ENCODE data around the gene CCDC183.
"Not testable (repeated sequence)": the region's sequence is repeated elsewhere in the genome, so short reads cannot be mapped to it uniquely, and the experiment has no call there.

Gene CCDC183

GRCh38 chr9:136829412-136829811 is 33.3 kb downstream of the CCDC183 start:
- Mint-ChIP-seq H3K27me3 (no peaks in the 10 kb centered on the region), H3K9me3 (no peaks in the 10 kb centered on the region), H3K4me3 (no peak overlapping the region), H3K4me1 (ENCODE audit: low read depth) (no peaks in the 10 kb centered on the region), H3K36me3 (ENCODE audit: low read depth) (peaks cover 16% of the 10 kb centered on the region), H3K27ac (no peak overlapping the region)

DNA sequence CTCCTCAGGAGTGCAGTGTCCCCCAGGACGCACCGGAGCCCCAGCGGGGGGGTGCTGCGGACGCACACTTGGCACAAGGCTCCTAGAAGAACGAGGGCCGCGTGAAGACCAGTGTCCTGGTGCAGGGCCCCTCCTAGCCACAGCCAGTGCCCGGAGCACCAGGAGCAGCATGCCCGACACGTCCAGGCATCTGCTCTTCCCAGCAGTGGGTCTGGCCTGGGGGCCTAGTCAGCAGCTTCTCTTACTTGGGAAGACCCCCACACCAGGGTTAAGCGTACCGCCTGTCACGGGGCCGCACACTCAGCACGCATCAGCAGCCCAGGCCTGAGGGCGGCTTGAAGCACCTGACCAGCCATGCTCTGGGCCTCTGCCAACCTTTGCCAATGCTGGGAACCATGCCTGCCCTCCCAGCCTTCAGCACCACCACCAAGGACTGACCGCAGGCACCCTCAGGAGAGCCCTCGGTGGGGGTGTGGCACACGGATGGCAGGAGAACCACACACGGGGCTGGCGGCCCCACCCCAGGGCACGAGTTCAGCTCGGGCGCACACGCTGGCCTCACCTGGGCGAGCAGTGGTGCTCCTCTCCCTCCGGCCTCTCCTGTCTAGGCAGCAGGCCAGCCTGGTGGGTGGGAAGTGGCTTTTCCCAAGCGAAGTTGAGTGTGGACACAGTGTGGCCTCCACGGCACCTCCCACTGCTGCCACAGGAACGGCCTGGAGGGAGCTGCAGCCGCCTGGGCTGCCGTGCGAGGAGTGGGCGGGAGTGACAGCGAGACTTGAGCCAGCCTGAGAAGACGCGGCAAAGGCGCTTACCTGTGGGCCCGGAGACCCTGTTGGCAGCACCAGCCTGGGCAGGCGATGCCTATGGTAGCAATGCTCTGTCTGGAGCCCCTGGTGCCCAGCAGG is 34.1 kb downstream of the CCDC183 start:
- no peak overlapping the region for H3K27ac Mint-ChIP-seq
- no peak overlapping the region for H3K4me3 Mint-ChIP-seq
- H3K4me1 Mint-ChIP-seq (ENCODE audit: low read depth), result no peaks in the 10 kb centered on the region
- no peaks in the 10 kb centered on the region for H3K27me3 Mint-ChIP-seq
- no peaks in the 10 kb centered on the region for H3K9me3 Mint-ChIP-seq
- H3K36me3 Mint-ChIP-seq (ENCODE audit: low read depth), result peaks cover 16% of the 10 kb centered on the region

- no peak overlapping the region for H3K4me3 Mint-ChIP-seq
- no peaks in the 10 kb centered on the region for H3K9me3 Mint-ChIP-seq
- H3K27ac Mint-ChIP-seq, result no peak overlapping the region
- peaks cover 16% of the 10 kb centered on the region for H3K36me3 Mint-ChIP-seq (ENCODE audit: low read depth)
- H3K27me3 Mint-ChIP-seq, result no peaks in the 10 kb centered on the region
- no peaks in the 10 kb centered on the region for H3K4me1 Mint-ChIP-seq (ENCODE audit: low read depth)
These were observed 35.0 kb downstream of the CCDC183 start for GRCh38 chr9:136831002-136831719.

GRCh38 chr9:136831720-136832104 is 35.6 kb downstream of the CCDC183 start:
- peaks cover 16% of the 10 kb centered on the region for H3K36me3 Mint-ChIP-seq (ENCODE audit: low read depth)
- H3K4me1 Mint-ChIP-seq (ENCODE audit: low read depth), result no peaks in the 10 kb centered on the region
- no peaks in the 10 kb centered on the region for H3K9me3 Mint-ChIP-seq
- no peaks in the 10 kb centered on the region for H3K27me3 Mint-ChIP-seq
- H3K27ac Mint-ChIP-seq, result no peak overlapping the region
- no peak overlapping the region for H3K4me3 Mint-ChIP-seq

- no peak overlapping the region for H3K4me3 Mint-ChIP-seq
- H3K9me3 Mint-ChIP-seq, result no peaks in the 10 kb centered on the region
- H3K36me3 Mint-ChIP-seq (ENCODE audit: low read depth), result peaks cover 16% of the 10 kb centered on the region
- H3K27ac Mint-ChIP-seq, result no peak overlapping the region
- no peaks in the 10 kb centered on the region for H3K4me1 Mint-ChIP-seq (ENCODE audit: low read depth)
- H3K27me3 Mint-ChIP-seq, result no peaks in the 10 kb centered on the region
These were observed 36.4 kb downstream of the CCDC183 start for GRCh38 chr9:136832581-136832980.

GRCh38 chr9:136833381-136834048 is 37.4 kb downstream of the CCDC183 start:
- H3K36me3 Mint-ChIP-seq (ENCODE audit: low read depth), result peaks cover 16% of the 10 kb centered on the region
- not testable (repeated sequence) for H3K27ac Mint-ChIP-seq

GRCh38 chr9:136835162-136835931 is 39.2 kb downstream of the CCDC183 start:
- Mint-ChIP-seq H3K27me3 (no peaks in the 10 kb centered on the region), H3K4me3 (no peak overlapping the region), H3K36me3 (ENCODE audit: low read depth) (peaks cover 14% of the 10 kb centered on the region), H3K27ac (no peak overlapping the region), H3K4me1 (ENCODE audit: low read depth) (no peaks in the 10 kb centered on the region), H3K9me3 (no peaks in the 10 kb centered on the region)

More at GRCh38 chr9:136833381-136834048, 37.4 kb downstream of the CCDC183 start:
- not testable (repeated sequence) for H3K9me3 Mint-ChIP-seq; H3K4me3 Mint-ChIP-seq; H3K27me3 Mint-ChIP-seq; H3K4me1 Mint-ChIP-seq (ENCODE audit: low read depth)

GRCh38 chr9:136835932-136836904 is 40.1 kb downstream of the CCDC183 start:
- H3K4me3 Mint-ChIP-seq, result no peak overlapping the region
- H3K27ac Mint-ChIP-seq, result no peak overlapping the region
- H3K4me1 Mint-ChIP-seq (ENCODE audit: low read depth), result no peaks in the 10 kb centered on the region
- H3K36me3 Mint-ChIP-seq (ENCODE audit: low read depth), result peaks cover 14% of the 10 kb centered on the region
- no peaks in the 10 kb centered on the region for H3K9me3 Mint-ChIP-seq
- H3K27me3 Mint-ChIP-seq, result no peaks in the 10 kb centered on the region

DNA sequence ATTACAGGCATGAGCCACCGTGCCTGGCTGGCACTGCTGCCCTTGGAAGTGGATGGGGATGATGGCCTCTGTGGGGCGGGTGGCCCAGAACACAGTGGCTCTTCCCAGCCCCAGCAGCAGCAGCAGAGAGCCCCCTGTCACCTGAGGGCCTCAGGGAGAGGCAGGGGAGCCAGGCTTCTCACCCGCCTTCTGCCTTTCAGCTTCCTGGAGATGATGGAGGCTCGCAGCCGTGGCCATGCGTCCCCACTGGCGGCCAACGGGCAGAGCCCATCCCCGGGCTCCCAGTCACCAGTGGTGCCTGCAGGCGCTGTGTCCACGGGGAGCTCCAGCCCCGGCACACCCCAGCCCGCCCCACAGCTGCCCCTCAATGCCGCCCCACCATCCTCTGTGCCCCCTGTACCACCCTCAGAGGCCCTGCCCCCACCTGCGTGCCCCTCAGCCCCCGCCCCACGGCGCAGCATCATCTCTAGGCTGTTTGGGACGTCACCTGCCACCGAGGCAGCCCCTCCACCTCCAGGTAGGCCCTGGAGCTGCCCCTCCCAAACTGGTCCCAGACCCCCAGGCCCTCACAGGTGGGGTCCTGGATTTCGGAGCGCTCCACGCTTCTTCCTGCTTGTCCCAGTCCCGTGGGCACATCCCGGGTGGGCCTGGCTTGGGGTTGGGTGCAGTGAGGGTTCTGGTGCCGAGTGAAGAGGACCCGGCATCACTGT is 41.2 kb downstream of the CCDC183 start:
- no peaks in the 10 kb centered on the region for H3K27me3 Mint-ChIP-seq
- no peak overlapping the region for H3K27ac Mint-ChIP-seq
- H3K36me3 Mint-ChIP-seq (ENCODE audit: low read depth), result peaks cover 11% of the 10 kb centered on the region
- H3K9me3 Mint-ChIP-seq, result no peaks in the 10 kb centered on the region
- H3K4me3 Mint-ChIP-seq, result no peak overlapping the region
- no peaks in the 10 kb centered on the region for H3K4me1 Mint-ChIP-seq (ENCODE audit: low read depth)

DNA sequence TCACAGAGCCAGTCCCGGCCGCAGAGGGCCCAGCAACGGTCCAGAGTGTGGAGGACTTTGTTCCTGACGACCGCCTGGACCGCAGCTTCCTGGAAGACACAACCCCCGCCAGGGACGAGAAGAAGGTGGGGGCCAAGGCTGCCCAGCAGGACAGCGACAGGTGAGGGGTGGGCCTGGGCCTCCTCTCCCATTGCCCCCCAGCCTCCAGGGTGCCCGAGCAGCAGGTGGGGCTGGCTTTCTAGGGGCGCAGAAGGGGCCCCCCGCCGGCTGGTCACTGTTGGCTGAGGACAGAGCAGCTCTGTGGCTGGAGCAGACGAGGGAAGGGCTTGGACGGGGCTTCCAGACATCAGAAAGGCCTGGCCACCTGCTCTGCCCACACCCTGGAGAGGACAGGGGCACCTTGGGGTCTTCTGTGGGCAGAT is 41.7 kb downstream of the CCDC183 start:
- not testable (repeated sequence) for H3K27me3 Mint-ChIP-seq; H3K9me3 Mint-ChIP-seq; H3K27ac Mint-ChIP-seq; H3K36me3 Mint-ChIP-seq (ENCODE audit: low read depth); H3K4me1 Mint-ChIP-seq (ENCODE audit: low read depth); H3K4me3 Mint-ChIP-seq

- Mint-ChIP-seq H3K36me3 (ENCODE audit: low read depth) (peaks cover 9% of the 10 kb centered on the region), H3K4me1 (ENCODE audit: low read depth) (peaks cover 4% of the 10 kb centered on the region), H3K27ac (no peak overlapping the region), H3K4me3 (no peak overlapping the region), H3K9me3 (no peaks in the 10 kb centered on the region), H3K27me3 (no peaks in the 10 kb centered on the region)
These were observed 42.4 kb downstream of the CCDC183 start for GRCh38 chr9:136838314-136839228.

DNA sequence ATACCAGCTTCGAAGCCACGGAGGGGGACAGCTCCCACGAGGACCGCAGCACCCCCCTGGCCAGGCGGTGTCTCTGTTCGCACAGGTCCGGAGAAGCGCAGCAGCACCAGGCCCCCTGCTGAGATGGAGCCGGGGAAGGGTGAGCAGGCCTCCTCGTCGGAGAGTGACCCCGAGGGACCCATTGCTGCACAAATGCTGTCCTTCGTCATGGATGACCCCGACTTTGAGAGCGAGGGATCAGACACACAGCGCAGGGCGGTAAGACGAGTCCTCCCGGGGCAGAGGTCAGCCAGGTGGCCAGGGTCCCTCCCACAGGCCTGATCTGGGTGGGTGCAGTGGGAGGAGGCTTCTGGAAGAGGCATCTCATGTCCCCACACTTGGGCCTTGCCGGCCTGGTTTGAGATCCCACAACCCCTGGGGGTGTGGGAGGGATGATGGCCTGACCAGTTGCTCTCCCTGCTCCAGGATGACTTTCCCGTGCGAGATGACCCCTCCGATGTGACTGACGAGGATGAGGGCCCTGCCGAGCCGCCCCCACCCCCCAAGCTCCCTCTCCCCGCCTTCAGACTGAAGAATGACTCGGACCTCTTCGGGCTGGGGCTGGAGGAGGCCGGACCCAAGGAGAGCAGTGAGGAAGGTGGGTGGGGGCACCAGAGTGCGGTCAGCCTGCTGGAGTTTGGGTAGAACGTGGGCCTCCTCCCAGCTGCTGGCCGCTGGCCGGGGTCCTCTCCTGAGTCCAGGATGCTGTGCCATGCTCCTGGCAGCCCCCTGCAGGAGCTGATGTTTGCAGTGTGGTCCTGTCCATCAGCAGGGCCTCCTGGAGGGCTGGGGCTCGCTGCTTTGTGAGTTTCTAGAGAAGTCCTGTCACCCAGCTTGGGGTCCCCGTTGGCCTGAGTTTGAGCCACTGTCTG is 43.3 kb downstream of the CCDC183 start:
- H3K27me3 Mint-ChIP-seq, result no peaks in the 10 kb centered on the region
- no peaks in the 10 kb centered on the region for H3K9me3 Mint-ChIP-seq
- H3K4me1 Mint-ChIP-seq (ENCODE audit: low read depth), result peaks cover 7% of the 10 kb centered on the region
- H3K36me3 Mint-ChIP-seq (ENCODE audit: low read depth), result peaks cover 5% of the 10 kb centered on the region
- H3K27ac Mint-ChIP-seq, result no peak overlapping the region
- H3K4me3 Mint-ChIP-seq, result no peak overlapping the region

All from stimulated activated naive CD8-positive, alpha-beta T cell treated with anti-CD3 and anti-CD28 coated beads, Interleukin-15, Interleukin-2, amounts not matched to agents 100 ng/mL and 50 ng/mL, for 24 hours (primary cell).